Activated CD4-positive, CD25-positive, alpha-beta regulatory T cell treated with anti-CD3 and anti-CD28 coated beads, Interleukin-2, amount 50 U/mL, for 16 hours (primary cell): ENCODE measurements around the gene NKAIN1.
"Not testable (repeated sequence)": the region's sequence is repeated elsewhere in the genome, so short reads cannot be mapped to it uniquely, and the experiment has no call there.

Source experiments
- DNase-seq: peaks from one replicate; pipeline ENCODE4 v3.0.0-alpha.2; 2020; ENCODE audit warnings: low read depth, low spot score

Gene NKAIN1

GRCh38 chr1:31239653-31240241 lies at the start of gene NKAIN1:
Gene NKAIN1, minus strand, starts transcription at chr1:31239887. Its CDS starts 340 bp downstream, at chr1:31239547.
- no peak for DNase-seq

DNA sequence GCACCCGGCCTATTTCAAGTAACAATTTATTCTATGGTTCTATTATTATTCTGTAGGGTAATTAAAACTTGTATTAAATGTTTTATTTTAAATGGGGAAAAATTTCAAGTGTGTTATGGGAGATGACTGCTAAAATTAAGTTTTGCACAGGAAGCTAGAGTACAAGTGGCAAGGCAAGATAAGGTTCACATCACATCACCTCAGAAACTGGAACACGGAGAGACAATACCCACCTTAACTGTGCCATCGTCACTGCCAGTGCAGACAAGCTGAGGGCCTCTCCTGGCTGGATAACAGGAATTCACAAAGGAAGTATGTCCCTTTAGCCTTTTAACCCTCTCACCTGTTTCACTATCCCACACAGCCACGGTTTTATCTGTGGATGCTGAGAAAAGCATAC lies 49.3 kb upstream of the NKAIN1 start:
- DNase-seq = no peak

GRCh38 chr1:31287791-31288190 lies 48.1 kb upstream of the NKAIN1 start:
- DNase-seq = not testable (repeated sequence)

DNA sequence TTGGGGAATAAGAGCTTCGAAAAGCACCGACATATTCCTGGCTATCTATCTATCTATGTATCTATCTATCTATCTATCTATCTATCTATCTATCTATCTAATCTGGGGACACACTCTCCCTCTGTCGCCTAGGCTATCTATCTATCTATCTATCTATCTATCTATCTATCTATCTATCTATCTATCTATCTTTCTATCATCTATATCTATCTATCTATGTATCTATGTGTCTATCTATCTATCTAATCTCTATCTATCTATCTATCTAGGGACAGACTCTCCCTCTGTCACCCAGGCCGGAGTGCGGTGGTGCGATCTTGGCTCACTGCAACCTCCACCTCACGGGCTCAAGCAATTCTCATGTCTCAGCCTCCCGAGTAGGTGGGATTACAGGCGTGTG lies 42.7 kb upstream of the NKAIN1 start:
- not testable (repeated sequence) for DNase-seq

DNA sequence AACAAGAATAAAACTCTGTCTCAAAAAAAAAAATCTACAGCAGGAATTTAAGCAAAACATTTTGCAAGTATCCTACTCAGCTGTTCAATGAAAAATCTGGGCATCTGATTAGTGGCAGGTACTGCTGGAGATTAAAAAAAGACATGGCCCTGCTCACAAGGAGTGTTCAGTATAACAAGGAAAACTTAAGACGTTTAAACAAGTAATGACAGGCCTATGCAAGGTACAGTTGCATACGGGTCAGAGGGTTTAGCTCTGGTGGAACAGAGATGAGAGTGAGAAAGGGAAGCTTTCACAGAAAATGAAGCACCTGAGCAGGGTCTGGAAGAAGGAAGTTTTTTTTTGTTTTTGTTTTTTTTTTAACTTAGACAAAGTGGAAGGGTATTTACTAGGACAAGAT lies 33.9 kb upstream of the NKAIN1 start:
- DNase-seq = no peak

- DNase-seq = no peak
Measured at GRCh38 chr1:31272369-31272768, 32.7 kb upstream of the NKAIN1 start.

GRCh38 chr1:31266547-31266946 lies 26.9 kb upstream of the NKAIN1 start:
- DNase-seq = no peak

GRCh38 chr1:31264790-31265386 lies 25.2 kb upstream of the NKAIN1 start:
- no peak for DNase-seq

GRCh38 chr1:31263408-31263807 lies 23.7 kb upstream of the NKAIN1 start:
- no peak for DNase-seq

- DNase-seq = not testable (repeated sequence)
Measured at GRCh38 chr1:31262393-31262792, 22.7 kb upstream of the NKAIN1 start.

DNA sequence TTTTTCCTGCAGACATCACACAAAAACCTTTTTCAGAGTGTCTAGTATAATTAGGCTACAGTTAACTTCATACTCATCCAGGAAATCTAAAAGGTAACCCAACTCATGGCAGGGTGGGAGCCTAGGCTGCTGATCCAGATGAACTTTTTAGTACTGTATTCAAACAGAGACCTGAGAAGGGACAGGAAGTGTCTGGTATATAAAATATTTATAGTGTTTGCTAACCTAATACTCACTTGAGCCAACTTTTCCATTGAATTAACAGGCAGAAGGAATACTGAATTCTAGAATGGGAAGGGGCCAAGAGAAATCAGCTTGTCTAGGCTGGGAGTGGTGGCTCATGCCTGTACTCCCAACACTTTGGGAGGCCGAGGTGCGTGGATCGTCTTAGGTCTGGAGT lies 22.2 kb upstream of the NKAIN1 start:
- no peak for DNase-seq

DNA sequence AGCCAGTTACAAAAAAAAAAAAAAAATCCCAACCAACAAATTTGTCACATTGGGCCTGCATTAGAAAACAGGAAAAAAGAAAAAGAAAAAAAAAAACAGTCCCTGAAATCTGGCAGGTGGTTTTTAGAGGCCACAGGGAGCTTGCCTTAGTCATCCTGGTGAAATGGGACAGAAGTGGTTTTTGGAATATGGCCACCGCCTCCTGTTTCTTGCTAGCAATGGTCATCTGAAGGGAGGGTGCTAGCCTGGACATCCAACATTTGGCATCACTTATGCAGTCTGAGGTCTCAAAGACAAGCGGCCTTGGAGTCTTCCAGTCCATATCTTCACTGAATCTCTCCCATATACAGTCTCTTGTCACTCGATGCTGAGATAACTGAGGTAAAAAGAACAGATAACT lies 20.1 kb upstream of the NKAIN1 start:
- DNase-seq = no peak

GRCh38 chr1:31258581-31258980 lies 18.9 kb upstream of the NKAIN1 start:
- no peak for DNase-seq

DNA sequence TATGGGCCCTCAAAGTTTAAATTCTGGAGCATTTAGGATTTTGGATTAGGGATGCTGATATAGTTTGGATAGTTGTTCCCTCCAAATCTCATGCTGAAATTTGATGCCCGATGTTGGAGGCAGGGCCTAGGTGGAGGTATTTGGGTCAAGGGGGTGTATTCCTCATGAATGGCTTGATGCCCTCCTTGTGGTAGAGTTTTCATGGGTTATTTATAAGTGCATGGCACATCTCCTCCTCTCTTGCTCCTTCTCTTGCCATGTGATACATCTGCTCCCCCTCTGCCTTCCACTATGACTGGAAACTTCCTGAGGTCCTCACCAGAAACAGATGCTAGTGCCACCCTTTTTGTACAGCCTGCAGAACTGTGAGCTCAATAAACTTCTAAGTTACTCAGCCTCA lies 17.5 kb upstream of the NKAIN1 start:
- no peak for DNase-seq

GRCh38 chr1:31249854-31250253 lies 10.2 kb upstream of the NKAIN1 start:
- DNase-seq = no peak

DNA sequence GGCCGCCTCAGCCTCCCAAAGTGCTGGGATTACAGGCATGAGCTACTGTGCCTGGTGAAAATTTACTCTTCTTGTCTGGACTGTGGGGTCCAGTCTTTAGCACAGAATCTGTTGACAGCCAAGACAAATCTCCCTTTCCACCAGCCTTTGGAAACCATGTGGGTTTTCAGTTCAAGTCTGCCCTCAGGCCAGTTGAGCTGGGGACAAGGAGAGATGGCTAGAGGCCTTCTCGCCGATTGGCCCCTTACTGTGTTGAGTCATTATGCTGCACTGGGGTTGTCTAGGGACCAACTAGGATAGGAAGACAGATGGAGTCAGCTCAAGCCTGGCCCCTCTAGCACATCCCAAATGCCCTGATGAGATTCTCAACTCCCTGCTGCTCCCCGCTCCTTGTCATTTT lies 8.6 kb upstream of the NKAIN1 start:
- DNase-seq = no peak

DNA sequence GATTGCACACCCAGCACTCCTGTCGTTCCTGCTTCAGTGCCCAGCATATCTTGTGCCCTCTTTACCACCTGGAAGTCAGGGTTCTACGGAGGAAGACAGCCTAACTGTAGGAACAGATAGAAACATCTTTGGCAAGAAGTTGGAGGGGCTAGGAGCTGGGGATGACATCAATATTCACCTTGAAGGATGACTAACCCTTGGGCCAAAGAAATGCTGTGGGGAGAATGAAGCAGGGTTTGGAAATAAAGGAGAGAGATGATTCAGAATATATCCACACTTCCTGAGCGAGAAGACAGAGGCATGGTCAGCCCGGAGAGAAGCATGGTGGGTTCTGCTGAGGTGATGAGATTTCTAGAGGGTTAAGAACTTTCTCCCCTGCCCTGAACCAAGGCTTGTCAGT lies 4.6 kb upstream of the NKAIN1 start:
- no peak for DNase-seq

- no peak for DNase-seq
Measured at GRCh38 chr1:31243501-31244286, 4.0 kb upstream of the NKAIN1 start.

GRCh38 chr1:31241321-31241720 lies 1.6 kb upstream of the NKAIN1 start:
- DNase-seq = no peak

GRCh38 chr1:31238986-31239613 lies 587 bp downstream of the NKAIN1 start:
- no peak for DNase-seq

GRCh38 chr1:31238612-31238985 lies 1.1 kb downstream of the NKAIN1 start:
- no peak for DNase-seq

DNA sequence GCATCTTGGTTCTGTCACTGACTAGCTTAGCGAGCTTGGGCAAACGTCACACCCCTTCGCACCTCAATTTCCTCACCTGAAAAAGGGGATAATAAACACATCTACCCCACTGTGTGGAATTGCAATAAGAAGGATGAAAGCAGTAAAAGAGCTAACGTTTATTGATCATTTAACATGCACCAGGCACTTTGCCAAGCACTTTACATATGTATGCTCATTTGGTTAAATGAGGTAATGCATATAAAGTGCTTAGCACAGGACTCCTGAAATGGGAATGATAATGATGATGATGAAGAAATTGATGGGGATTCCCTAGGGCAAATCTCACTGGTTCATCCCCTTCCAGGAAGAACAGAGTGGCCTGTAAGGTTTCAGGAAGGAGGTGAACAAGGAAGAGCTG lies 4.8 kb downstream of the NKAIN1 start:
- no peak for DNase-seq
